ENCODE results near the gene C3orf18. TPM values are rescaled to one million over a fixed set of nuclear protein-coding genes. Genes with fewer than 3 reads are reported as not detected.
A peak's percentile ranks its signal among the peaks of the same experiment; 100 is the strongest.

The C3orf18 gene
- total and polyA plus RNA-seq, 10 of the 15 experiments (the other 5 are each of a cell fraction or from before 2014, with no cell fraction given), result 0.06 to 3.2 (median 0.66) TPM

DNA sequence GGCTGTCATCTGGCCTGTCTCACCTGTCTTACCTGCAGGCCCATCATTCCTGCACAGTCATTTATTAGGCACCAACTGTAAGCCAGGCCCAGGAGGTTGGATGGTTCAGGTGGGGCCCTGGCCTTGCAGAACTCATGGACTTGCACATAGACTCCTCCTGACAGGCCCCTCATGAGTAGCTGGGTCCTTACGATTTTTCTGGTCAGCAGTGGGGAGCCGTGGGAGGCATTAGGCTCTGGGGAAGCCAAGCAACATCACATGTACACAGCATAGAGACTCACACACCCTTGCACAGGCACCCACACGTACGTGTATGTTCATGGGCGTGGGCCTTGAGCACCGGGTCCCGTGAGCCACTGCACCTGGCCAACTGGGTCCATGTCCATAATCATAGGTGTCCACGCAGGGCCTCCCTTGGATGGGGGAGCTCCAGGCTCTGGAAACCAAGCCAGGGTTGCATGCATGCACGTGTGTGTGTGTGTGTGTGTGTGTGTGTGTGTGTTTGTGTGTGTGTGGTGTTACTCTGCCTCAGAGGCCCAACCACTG lies 23.7 kb upstream of the C3orf18 start:
- H3K4me2 ChIP-seq (ENCODE audit: control insufficient read depth, insufficient read depth), result peak overlapping the region; percentile 80
- no peaks in the 10 kb centered on the region for H3K79me2 ChIP-seq (ENCODE audit: control insufficient read depth, insufficient read depth, low read length)
- H2AFZ ChIP-seq (ENCODE audit: control insufficient read depth, low read depth, low read length), result no peak overlapping the region; the same call in 1 of the 2 replicates
- ATAC-seq (peak; percentile 2; the same call in 2 of the 3 replicates), DNase-seq (ENCODE audit: low read depth, low spot score) (no peak), FAIRE-seq (no peak)
- peaks cover 35% of the 10 kb centered on the region for H3K4me1 ChIP-seq (ENCODE audit: control insufficient read depth, insufficient read depth, low read length)
- CTCF ChIA-PET, result interaction anchor here (0.6 to 11.1 kb wide), 6 partner anchors 10 to 377 kb away, joined by 3 to 317 read pairs (median 22); partner anchors contain the start of genes C3orf18, CISH, HEMK1 and MAPKAPK3
- in situ Hi-C loops (cut with MboI) (no loop called here), intact Hi-C loops (cut with micrococcal nuclease; ENCODE audit: unreplicated experiment) (loop anchor here (1.0 to 2.0 kb wide), 3 partner anchors 18 to 23 kb away; partner anchors contain the start of gene CISH)
- no peaks in the 10 kb centered on the region for H3K9me3 ChIP-seq (replicated peaks; ENCODE audit: control insufficient read depth, insufficient read depth, low read length)
- no peaks in the 10 kb centered on the region for H3K36me3 ChIP-seq (ENCODE audit: control insufficient read depth in 2 of 2, insufficient read depth in 2 of 2, low read length in 1 of 2)
- H3K4me3 ChIP-seq, result no peak overlapping the region
- H3K27me3 ChIP-seq (replicated peaks in 1 of 2; ENCODE audit: control insufficient read depth in 2 of 2, insufficient read depth in 2 of 2, low read length in 1 of 2), result no peaks in the 10 kb centered on the region
- peak overlapping the region; percentile 67; the same call in 1 of the 2 replicates for H3K9ac ChIP-seq (ENCODE audit: control insufficient read depth, insufficient read depth, low read length)
- RAD21 ChIA-PET (ENCODE audit: unreplicated experiment), result interaction anchor here (0.8 to 8.2 kb wide), 8 partner anchors 11 to 791 kb away, joined by 3 to 135 read pairs (median 22); partner anchors contain the start of genes C3orf18, CISH, HEMK1 and MAPKAPK3
- POLR2A ChIA-PET, result interaction anchor here (0.7 to 7.0 kb wide), 12 partner anchors 10 to 793 kb away, joined by 3 to 65 read pairs (median 6); partner anchors contain the start of genes C3orf18, CISH, HEMK1 and MANF
- H4K20me1 ChIP-seq (ENCODE audit: control insufficient read depth, insufficient read depth), result no peaks in the 10 kb centered on the region
- WGBS (ENCODE audit: insufficient coverage, insufficient replicate concordance, low lambda C conversion rate, missing lambda C conversion rate), result 40% methylated on average over 9 of the region's 9 CpGs
- SMC1A ChIA-PET (ENCODE audit: uncharacterized antibody, unreplicated experiment), result interaction anchor here (0.9 to 10.0 kb wide), 8 partner anchors 10 to 62 kb away, joined by 3 to 186 read pairs (median 12); partner anchors contain the start of genes C3orf18, CISH, HEMK1 and MAPKAPK3
- BruUV-seq (replicated peaks), result no TSS peak
- H3K27ac ChIP-seq (ENCODE audit: control insufficient read depth, insufficient read depth), result peak overlapping the region; percentile 95
- TF ChIP-seq CREB1 (IDR thresholded peaks at IDR 0.05; ENCODE audit: low read depth) (0 out of 2 replicates have a peak, but pooled peaks have one; percentile 5), HDGF (IDR thresholded peaks at IDR 0.05) (no peak)

DNA sequence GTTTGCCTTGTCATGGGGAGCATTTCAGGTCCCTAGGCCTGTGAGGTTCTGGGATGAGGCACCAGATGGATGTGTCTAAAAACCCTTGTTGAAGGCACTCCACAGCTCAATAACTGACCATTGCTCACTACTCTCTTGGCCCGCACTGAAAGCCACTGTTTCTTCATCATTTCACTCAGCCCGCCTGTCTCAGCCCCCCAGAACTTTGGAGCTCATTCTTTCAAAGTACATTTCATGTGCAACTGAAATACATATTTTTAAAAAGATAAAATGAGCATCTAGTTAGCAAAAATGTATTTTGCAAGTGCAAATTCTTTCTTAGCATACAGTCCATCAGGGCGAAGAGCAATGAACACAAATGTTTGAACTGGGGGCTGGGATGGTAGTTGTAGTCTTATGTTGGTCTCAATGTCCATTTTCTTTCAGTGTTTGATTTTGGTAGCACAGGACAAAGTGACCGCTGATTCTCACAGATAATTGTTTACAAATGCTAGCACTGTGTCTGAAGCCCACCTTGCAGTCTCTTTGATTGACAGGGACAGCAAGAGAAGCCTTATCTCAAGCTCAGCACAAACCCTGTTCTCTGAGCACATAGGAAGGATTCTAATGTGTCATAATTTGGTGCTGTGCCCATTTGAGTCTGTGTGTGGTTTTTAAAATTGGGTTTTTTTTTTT lies 21.3 kb upstream of the C3orf18 start:
- intact Hi-C loops (cut with micrococcal nuclease; ENCODE audit: unreplicated experiment) (no loop called here), in situ Hi-C loops (cut with MboI) (no loop called here)
- no peak overlapping the region; the same call in 1 of the 2 replicates for H3K9ac ChIP-seq (ENCODE audit: control insufficient read depth, insufficient read depth, low read length)
- no peaks in the 10 kb centered on the region for H3K9me3 ChIP-seq (replicated peaks; ENCODE audit: control insufficient read depth, insufficient read depth, low read length)
- FAIRE-seq (no peak), DNase-seq (ENCODE audit: low read depth, low spot score) (no peak), ATAC-seq (no peak)
- RAD21 ChIA-PET (ENCODE audit: unreplicated experiment), result interaction anchor here (1.0 to 8.2 kb wide), 9 partner anchors 8 to 33 kb away, joined by 3 to 135 read pairs (median 11); partner anchors contain the start of genes C3orf18, CISH, HEMK1 and MAPKAPK3
- SMC1A ChIA-PET (ENCODE audit: uncharacterized antibody, unreplicated experiment), result interaction anchor here (1.1 to 10.0 kb wide), 5 partner anchors 10 to 24 kb away, joined by 3 to 186 read pairs (median 21); partner anchors contain the start of genes C3orf18, CISH, HEMK1 and MAPKAPK3
- peak overlapping the region; percentile 65 for H3K4me2 ChIP-seq (ENCODE audit: control insufficient read depth, insufficient read depth)
- 51% methylated on average over 4 of the region's 4 CpGs for WGBS (ENCODE audit: insufficient coverage, insufficient replicate concordance, low lambda C conversion rate, missing lambda C conversion rate)
- peak overlapping the region; percentile 51 for H3K27ac ChIP-seq (ENCODE audit: control insufficient read depth, insufficient read depth)
- peak overlapping the region; percentile 6; the same call in 1 of the 2 replicates for H2AFZ ChIP-seq (ENCODE audit: control insufficient read depth, low read depth, low read length)
- no peaks in the 10 kb centered on the region for H3K79me2 ChIP-seq (ENCODE audit: control insufficient read depth, insufficient read depth, low read length)
- no peaks in the 10 kb centered on the region for H4K20me1 ChIP-seq (ENCODE audit: control insufficient read depth, insufficient read depth)
- no TSS peak for BruUV-seq (replicated peaks)
- CTCF ChIA-PET, result interaction anchor here (0.8 to 11.1 kb wide), 5 partner anchors 10 to 801 kb away, joined by 4 to 317 read pairs (median 42); partner anchors contain the start of genes C3orf18, CISH, HEMK1 and MAPKAPK3
- peaks cover 35% of the 10 kb centered on the region for H3K4me1 ChIP-seq (ENCODE audit: control insufficient read depth, insufficient read depth, low read length)
- POLR2A ChIA-PET, result interaction anchor here (0.6 to 7.0 kb wide), 8 partner anchors 12 to 225 kb away, joined by 3 to 65 read pairs (median 8); partner anchors contain the start of genes C3orf18, CISH and HEMK1
- no peaks in the 10 kb centered on the region for H3K36me3 ChIP-seq (ENCODE audit: control insufficient read depth in 2 of 2, insufficient read depth in 2 of 2, low read length in 1 of 2)
- H3K27me3 ChIP-seq (replicated peaks in 1 of 2; ENCODE audit: control insufficient read depth in 2 of 2, insufficient read depth in 2 of 2, low read length in 1 of 2), result no peaks in the 10 kb centered on the region
- H3K4me3 ChIP-seq, result no peak overlapping the region
- TF ChIP-seq STAT3 (IDR thresholded peaks at IDR 0.05; ENCODE audit: low read depth, low read length) (no peak), ZBED1 (IDR thresholded peaks at IDR 0.05; ENCODE audit: borderline replicate concordance) (no peak), BCL11A (IDR thresholded peaks at IDR 0.05; ENCODE audit: low read depth, low read length) (no peak), CHD4 (IDR thresholded peaks at IDR 0.05) (0 out of 2 replicates have a peak, but pooled peaks have one; percentile 6), SKIL (IDR thresholded peaks at IDR 0.05; ENCODE audit: low read depth, poor library complexity, severe bottlenecking) (peak; percentile 9), PKNOX1 (IDR thresholded peaks at IDR 0.05) (peak; percentile 72), SRF (IDR thresholded peaks at IDR 0.05; ENCODE audit: low read depth in 2 of 2, low read length in 2 of 2) (no peak), SIX5 (IDR thresholded peaks at IDR 0.05; ENCODE audit: low read depth, low read length, severe bottlenecking) (no peak)
